GM12878 (cell line): Measurements from ENCODE around the gene PLGLB1. TPM values are rescaled to one million over a fixed set of nuclear protein-coding genes. Genes with fewer than 3 reads are reported as not detected.
"Not testable (repeated sequence)": the region's sequence is repeated elsewhere in the genome, so short reads cannot be mapped to it uniquely, and the experiment has no call there.

Source experiments
- ATAC-seq: fragments of 200-7000 bp; cut with Tn5 transposase; 3 replicates; pipeline ENCODE4 v1.9.1; 2020; ENCODE audit warnings: mild to moderate bottlenecking, moderate library complexity
- BruUV-seq: library from RNA; stranded (reverse); fragments of 400-500 nt; replicated peaks from 2 replicates; lab custom pipeline; 2021; lab: Mats Ljungman, UMichigan
- CTCF ChIA-PET: fragments of 300-600 bp; sonication (Branson Sonifier 250); formaldehyde crosslinking; extraction: SDS; loops from one replicate; lab custom pipeline; 2021; ENCODE audit warnings: inconsistent platforms; lab: Yijun Ruan, JAX
- POLR2A ChIA-PET: fragments of 350-600 bp; formaldehyde crosslinking; extraction: SDS; loops from one replicate; lab custom pipeline; 2021; ENCODE audit warnings: inconsistent platforms; lab: Charles Lee
- RAD21 ChIA-PET: fragments of 300-600 bp; sonication (Branson Sonifier 250); formaldehyde crosslinking; loops from one replicate; lab custom pipeline; 2023; ENCODE audit warnings: antibody characterized with exemption; ENCODE audit not compliant: unreplicated experiment; lab: Charles Lee
- SMC1A ChIA-PET: fragments of 300-600 bp; sonication (Branson Sonifier 250); formaldehyde crosslinking; loops from one replicate; lab custom pipeline; 2023; ENCODE audit not compliant: unreplicated experiment, uncharacterized antibody; lab: Charles Lee
- DNase-seq: peaks from one replicate; pipeline ENCODE4 v3.0.0-alpha.2; 2011; ENCODE audit warnings: low read depth, low spot score
- FAIRE-seq: peaks from 3 replicates; lab custom pipeline; 2011; peaks lifted over from hg19 to GRCh38; lab: Jason Lieb, UNC
- H2AFZ ChIP-seq: 2 replicates; pipeline ENCODE4 v1.6.0; 2011; ENCODE audit warnings: low read depth, low read length, control low read depth; ENCODE audit not compliant: control insufficient read depth
- H3K27ac ChIP-seq: 2 replicates; pipeline ENCODE4 v1.5.1; 2011; ENCODE audit warnings: control low read depth; ENCODE audit not compliant: control insufficient read depth, insufficient read depth
- H3K27me3 ChIP-seq, 2 experiments: replicated peaks in 1 of 2; 2 replicates each; pipeline versions ENCODE4 v1.6.0 to v1.6.1; 2011; ENCODE audit warnings: low read length in 1 of 2; ENCODE audit not compliant: control insufficient read depth in 2 of 2, insufficient read depth in 2 of 2
- H3K36me3 ChIP-seq, 2 experiments: 2 replicates each; pipeline ENCODE4 v1.5.1; 2011; ENCODE audit warnings: low read length in 1 of 2; ENCODE audit not compliant: control insufficient read depth in 2 of 2, insufficient read depth in 2 of 2
- H3K4me1 ChIP-seq: 2 replicates; pipeline ENCODE4 v1.6.1; 2011; ENCODE audit warnings: mild to moderate bottlenecking, low read length, moderate library complexity, mixed read lengths; ENCODE audit not compliant: control insufficient read depth, insufficient read depth
- H3K4me2 ChIP-seq: 2 replicates; pipeline ENCODE4 v1.6.0; 2011; ENCODE audit warnings: control low read depth; ENCODE audit not compliant: control insufficient read depth, insufficient read depth
- H3K4me3 ChIP-seq: fragments of 200-600 bp; sonication (generic); 2 replicates; pipeline ENCODE4 v1.5.1; 2016
- H3K79me2 ChIP-seq: 2 replicates; pipeline ENCODE4 v1.6.0; 2011; ENCODE audit warnings: low read length; ENCODE audit not compliant: control insufficient read depth, insufficient read depth
- H3K9ac ChIP-seq: 2 replicates; pipeline ENCODE4 v1.8.0; 2011; ENCODE audit warnings: low read length, control low read depth, mixed read lengths; ENCODE audit not compliant: control insufficient read depth, insufficient read depth
- H3K9me3 ChIP-seq: replicated peaks from 3 replicates; pipeline ENCODE4 v1.5.1; 2011; ENCODE audit warnings: mild to moderate bottlenecking, low read length; ENCODE audit not compliant: control insufficient read depth, insufficient read depth
- H4K20me1 ChIP-seq: 2 replicates; pipeline ENCODE4 v1.6.0; 2011; ENCODE audit not compliant: control insufficient read depth, insufficient read depth
- WGBS: methylation state at CpG from one replicate; pipeline ENCODE4 v1.1.6; 2016; ENCODE audit warnings: low lambda C conversion rate; ENCODE audit not compliant: insufficient replicate concordance, insufficient coverage; ENCODE audit errors: missing lambda C conversion rate; 5-methylcytosine and 5-hydroxymethylcytosine counted together
- in situ Hi-C: fragments of 300-500 bp; cut with MboI; formaldehyde crosslinking; loops from 9 replicates; pipeline ENCODE4 v1.14.3; 2018; ENCODE audit warnings: mixed read lengths
- intact Hi-C: fragments of 100-400 bp; cut with micrococcal nuclease; formaldehyde crosslinking; loops from one replicate; pipeline ENCODE4 v1.14.2; 2022; ENCODE audit not compliant: unreplicated experiment
- polyA plus RNA-seq, 11 experiments: library from polyadenylated mRNA; depleted of rRNA in 4 of 11; unstranded in 6 of 11; stranded (reverse) in 5 of 11; fragments of >200 nt; fragmentation: Nextera tagmentation in 4 of 11; fragmentation: Illumina TruSeq in 1 of 11; extraction: Ambion mirVana in 4 of 11; extraction: Trizol in 1 of 11; gene quantifications; 1 replicate in 1 of 11; 2 replicates in 10 of 11; pipeline versions ENCODE4 v1.2.1 to v1.2.3, GENCODE V29; 2011 to 2016; ENCODE audit warnings: inconsistent platforms in 2 of 11, missing spikeins in 2 of 11, low read depth in 1 of 11
- total RNA-seq, 4 experiments: library from RNA; depleted of rRNA in 3 of 4; stranded (reverse); fragments of >200 nt in 3 of 4; fragmentation: Illumina TruSeq in 1 of 4; extraction: Trizol in 1 of 4; gene quantifications; 2 replicates each; pipeline versions ENCODE4 v1.2.1 to v1.2.3, GENCODE V29; 2013 to 2021

PLGLB1 gene
- total and polyA plus RNA-seq, 10 of the 15 experiments (the other 5 are each of a cell fraction or from before 2014, with no cell fraction given) = 0.88 to 2.2 (median 1.5) TPM

DNA sequence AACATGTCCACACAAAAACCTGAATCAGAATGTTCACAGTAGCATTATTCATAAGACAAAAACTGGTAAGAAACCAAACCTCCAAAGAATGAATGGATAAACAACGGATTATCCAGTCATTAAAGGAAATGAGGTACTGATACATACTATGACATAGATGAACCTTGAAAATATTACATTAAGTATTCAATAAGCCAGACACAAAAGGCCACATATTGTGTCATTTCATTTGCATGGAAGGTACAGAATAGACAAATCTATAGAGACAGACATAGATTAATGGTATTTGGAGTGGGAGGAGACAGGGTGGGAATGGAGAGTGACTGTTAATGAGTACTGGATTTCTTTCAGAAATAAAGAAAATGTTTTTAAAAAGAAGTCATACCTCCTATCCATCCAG, 39.9 kb upstream of the PLGLB1 start:
- RAD21 ChIA-PET, H2AFZ ChIP-seq, intact Hi-C loops, H3K4me3 ChIP-seq, FAIRE-seq, DNase-seq, in situ Hi-C loops, H3K4me2 ChIP-seq, H4K20me1 ChIP-seq, H3K4me1 ChIP-seq, BruUV-seq, CTCF ChIA-PET, ATAC-seq, H3K9me3 ChIP-seq, H3K36me3 ChIP-seq, POLR2A ChIA-PET, H3K27me3 ChIP-seq, SMC1A ChIA-PET, H3K27ac ChIP-seq, H3K9ac ChIP-seq, H3K79me2 ChIP-seq: not testable (repeated sequence)
- WGBS = no CpG with 5 or more reads among the region's 1 CpG

DNA sequence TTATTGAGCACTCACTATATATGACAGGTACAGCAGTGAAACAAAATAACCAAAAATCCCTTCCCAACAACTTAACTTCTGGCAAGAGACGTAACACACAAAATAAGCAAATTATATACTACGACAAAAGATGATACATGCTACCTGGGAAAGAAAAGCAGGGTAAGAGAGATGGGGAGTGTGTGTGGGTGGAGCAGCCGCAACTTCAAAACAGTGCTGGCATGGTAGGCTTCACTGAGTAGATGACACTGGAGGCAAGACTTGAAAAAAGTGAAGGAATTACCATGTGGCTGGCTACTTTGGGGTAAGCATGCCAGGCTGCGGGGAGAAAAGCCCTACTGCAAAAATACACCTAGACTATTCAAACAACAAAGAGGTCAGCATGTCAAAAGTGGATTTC, 36.0 kb upstream of the PLGLB1 start:
- FAIRE-seq, intact Hi-C loops: not testable (repeated sequence)

DNA sequence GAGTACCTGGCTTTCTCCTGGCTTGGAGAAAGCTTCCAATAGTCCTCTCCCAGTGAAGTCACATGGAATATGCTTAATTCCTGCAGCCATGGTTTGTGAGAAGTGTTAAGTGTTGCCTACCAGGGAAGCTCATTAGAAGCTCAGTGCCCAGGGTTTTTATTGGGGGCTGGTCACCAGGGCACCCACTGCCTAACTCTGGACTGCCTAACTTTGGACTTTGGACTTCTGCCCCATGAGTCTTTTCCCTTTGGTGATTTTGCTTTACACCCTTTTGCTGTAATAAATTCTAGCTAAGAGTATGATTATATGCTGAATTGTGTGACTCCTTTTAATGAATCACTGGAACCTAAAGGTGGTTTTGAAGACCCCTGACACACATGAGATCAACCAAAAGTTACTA, 35.2 kb upstream of the PLGLB1 start:
- H3K36me3 ChIP-seq, H3K9ac ChIP-seq, CTCF ChIA-PET, H3K4me1 ChIP-seq, POLR2A ChIA-PET, intact Hi-C loops, H3K27me3 ChIP-seq, H3K79me2 ChIP-seq, H3K9me3 ChIP-seq, DNase-seq, H4K20me1 ChIP-seq, RAD21 ChIA-PET, SMC1A ChIA-PET, in situ Hi-C loops, H2AFZ ChIP-seq, H3K4me2 ChIP-seq, H3K4me3 ChIP-seq, ATAC-seq, FAIRE-seq, H3K27ac ChIP-seq: not testable (repeated sequence)
- TSS peak; percentile 43 for BruUV-seq

More for the DNA sequence above, 36.0 kb upstream of the PLGLB1 start:
- CTCF ChIA-PET, SMC1A ChIA-PET, RAD21 ChIA-PET, H3K9ac ChIP-seq, H2AFZ ChIP-seq, H3K4me2 ChIP-seq, H3K4me3 ChIP-seq, ATAC-seq, H3K79me2 ChIP-seq, DNase-seq, in situ Hi-C loops, BruUV-seq, H3K27ac ChIP-seq, H3K27me3 ChIP-seq, H3K36me3 ChIP-seq, H3K9me3 ChIP-seq, POLR2A ChIA-PET, H4K20me1 ChIP-seq, H3K4me1 ChIP-seq: not testable (repeated sequence)
- 94% methylated on average over 3 of the region's 4 CpGs for WGBS

DNA sequence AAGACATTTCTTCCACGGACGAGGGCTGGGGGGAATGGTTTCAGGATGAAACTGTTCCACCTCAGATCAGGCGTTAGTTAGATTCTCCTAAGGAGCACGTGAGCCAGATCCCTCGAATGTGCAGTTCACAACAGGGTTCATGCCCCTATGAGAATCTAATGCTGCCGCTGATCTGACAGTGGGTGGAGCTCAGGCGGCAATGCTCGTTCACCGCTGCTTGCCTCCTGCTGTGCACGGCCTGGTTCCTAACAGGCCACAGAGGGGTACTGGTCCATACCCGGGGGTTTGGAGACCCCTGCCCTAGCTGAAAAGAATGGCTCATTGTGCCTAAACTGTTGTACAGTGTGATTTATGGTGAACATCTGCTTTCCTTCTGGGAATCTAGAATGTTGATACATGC, 34.8 kb upstream of the PLGLB1 start:
- SMC1A ChIA-PET, H2AFZ ChIP-seq, FAIRE-seq, H3K4me1 ChIP-seq, H4K20me1 ChIP-seq, ATAC-seq, BruUV-seq, H3K9me3 ChIP-seq, RAD21 ChIA-PET, H3K4me2 ChIP-seq, intact Hi-C loops, POLR2A ChIA-PET, DNase-seq, H3K79me2 ChIP-seq, H3K27ac ChIP-seq, H3K27me3 ChIP-seq, CTCF ChIA-PET, H3K4me3 ChIP-seq, H3K36me3 ChIP-seq, in situ Hi-C loops, H3K9ac ChIP-seq: not testable (repeated sequence)
- WGBS = no CpG with 5 or more reads among the region's 11 CpGs
